Fibroblast of lung (primary cell): ENCODE data around the gene TCOF1.

Source experiments
- CTCF ChIP-seq, 2 donors: IDR thresholded peaks in 1 of 2; conservative IDR thresholded peaks in 1 of 2; 1 replicate in 1 of 2; 2 replicates in 1 of 2; pipeline ENCODE4 v1.5.1; 2011 to 2012; ENCODE audit warnings: low read length in 2 of 2, control low read depth in 1 of 2, inconsistent platforms in 1 of 2, low read depth in 1 of 2, mild to moderate bottlenecking in 1 of 2
- EZH2 ChIP-seq: IDR thresholded peaks from 2 replicates; pipeline ENCODE4 v1.5.1; 2012; ENCODE audit warnings: low read length, control low read depth, mild to moderate bottlenecking; ENCODE audit errors: missing control alignments

- TF ChIP-seq CTCF (conservative IDR thresholded peaks at IDR 0.05 in 1 of 2, IDR thresholded peaks at IDR 0.05 in 1 of 2; ENCODE audit: low read depth in 1 of 2, low read length in 2 of 2): no peak
- TF ChIP-seq EZH2: no peak
Measured at GRCh38 chr5:150356575-150357294, 762 bp upstream of the TCOF1 start.
